ENCODE measurements around the gene LPP. TPM values are rescaled to one million over a fixed set of nuclear protein-coding genes. Genes with fewer than 3 reads are reported as not detected.

The LPP gene
- total RNA-seq, 1 donor, result 77.4 TPM

DNA sequence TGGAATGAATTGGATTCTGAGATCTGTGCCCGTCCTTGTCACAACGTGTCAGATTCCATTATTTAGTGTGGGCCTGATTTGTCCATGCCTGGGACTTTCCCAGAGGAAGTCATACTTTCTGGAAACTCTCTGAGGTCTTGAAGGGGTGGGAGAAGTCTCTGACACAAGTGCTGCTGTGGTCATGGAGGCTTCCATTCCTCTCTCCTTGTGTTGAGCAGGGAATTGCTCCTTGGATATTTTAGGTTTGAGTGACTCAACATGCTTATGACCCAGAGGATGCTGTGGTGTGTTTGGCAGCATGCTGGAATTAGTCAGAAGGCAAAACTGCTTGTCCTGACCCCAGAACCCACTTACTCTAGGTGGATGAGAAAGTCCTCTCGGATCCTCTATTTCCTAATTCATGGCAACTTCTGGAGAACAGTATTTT, 132.1 kb downstream of the LPP start:
- Histone ChIP-seq H3K9me3 (ENCODE audit: low read depth, low read length) (no peaks in the 10 kb centered on the region), H3K4me3 (ENCODE audit: insufficient read depth, low read length) (no peak overlapping the region), H3K27me3 (ENCODE audit: insufficient read depth, low read length) (no peaks in the 10 kb centered on the region), H4K20me1 (ENCODE audit: insufficient read depth, low read length) (no peaks in the 10 kb centered on the region), H3K27ac (ENCODE audit: low read depth, low read length) (peak overlapping the region; percentile 94), H3K36me3 (ENCODE audit: insufficient read depth, low read length) (peaks cover 5% of the 10 kb centered on the region), H3K79me2 (ENCODE audit: insufficient read depth, low read length) (peaks cover 80% of the 10 kb centered on the region), H3K4me1 (ENCODE audit: insufficient read depth, low read length) (peaks cover 50% of the 10 kb centered on the region), H3K4me2 (ENCODE audit: insufficient read depth, low read length) (peak overlapping the region; percentile 17), H2AFZ (ENCODE audit: low read length) (no peak overlapping the region)
- DNase-seq (ENCODE audit: insufficient read length, low spot score, missing footprints), result peak; percentile 89
- TF ChIP-seq, protein P1, sequence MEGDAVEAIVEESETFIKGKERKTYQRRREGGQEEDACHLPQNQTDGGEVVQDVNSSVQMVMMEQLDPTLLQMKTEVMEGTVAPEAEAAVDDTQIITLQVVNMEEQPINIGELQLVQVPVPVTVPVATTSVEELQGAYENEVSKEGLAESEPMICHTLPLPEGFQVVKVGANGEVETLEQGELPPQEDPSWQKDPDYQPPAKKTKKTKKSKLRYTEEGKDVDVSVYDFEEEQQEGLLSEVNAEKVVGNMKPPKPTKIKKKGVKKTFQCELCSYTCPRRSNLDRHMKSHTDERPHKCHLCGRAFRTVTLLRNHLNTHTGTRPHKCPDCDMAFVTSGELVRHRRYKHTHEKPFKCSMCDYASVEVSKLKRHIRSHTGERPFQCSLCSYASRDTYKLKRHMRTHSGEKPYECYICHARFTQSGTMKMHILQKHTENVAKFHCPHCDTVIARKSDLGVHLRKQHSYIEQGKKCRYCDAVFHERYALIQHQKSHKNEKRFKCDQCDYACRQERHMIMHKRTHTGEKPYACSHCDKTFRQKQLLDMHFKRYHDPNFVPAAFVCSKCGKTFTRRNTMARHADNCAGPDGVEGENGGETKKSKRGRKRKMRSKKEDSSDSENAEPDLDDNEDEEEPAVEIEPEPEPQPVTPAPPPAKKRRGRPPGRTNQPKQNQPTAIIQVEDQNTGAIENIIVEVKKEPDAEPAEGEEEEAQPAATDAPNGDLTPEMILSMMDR (IDR thresholded peaks at IDR 0.05; ENCODE audit: extremely low read depth, low read depth, low read length), result no peak

DNA sequence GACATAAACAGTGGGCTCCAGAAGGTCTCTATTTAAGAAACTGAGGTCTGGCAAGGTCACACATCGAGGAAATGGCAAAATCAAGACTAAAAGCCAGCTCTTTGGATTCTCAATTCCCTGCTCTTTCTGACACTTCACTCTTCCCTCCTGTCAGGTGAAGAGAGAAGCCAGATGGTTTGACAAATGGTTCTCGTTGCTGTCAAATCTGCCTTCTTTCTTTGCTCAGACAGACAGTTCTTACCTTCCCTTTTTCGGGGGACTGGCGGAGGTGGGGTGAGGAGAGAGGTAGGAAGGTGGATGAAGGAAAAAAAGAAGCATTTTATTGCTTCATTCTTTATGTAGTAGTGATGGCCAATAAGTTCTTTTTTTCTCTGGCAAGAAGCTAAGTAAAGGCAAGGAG, 133.4 kb downstream of the LPP start:
- no peak for DNase-seq (ENCODE audit: insufficient read length, low spot score, missing footprints)
- TF ChIP-seq, protein P1 (IDR thresholded peaks at IDR 0.05; ENCODE audit: extremely low read depth, low read depth, low read length), result no peak
- Histone ChIP-seq H3K27ac (ENCODE audit: low read depth, low read length) (peak overlapping the region; percentile 94), H3K4me2 (ENCODE audit: insufficient read depth, low read length) (no peak overlapping the region), H3K9me3 (ENCODE audit: low read depth, low read length) (no peaks in the 10 kb centered on the region), H3K36me3 (ENCODE audit: insufficient read depth, low read length) (peaks cover 5% of the 10 kb centered on the region), H3K4me3 (ENCODE audit: insufficient read depth, low read length) (no peak overlapping the region), H4K20me1 (ENCODE audit: insufficient read depth, low read length) (no peaks in the 10 kb centered on the region), H3K79me2 (ENCODE audit: insufficient read depth, low read length) (peaks cover 79% of the 10 kb centered on the region), H3K4me1 (ENCODE audit: insufficient read depth, low read length) (peaks cover 47% of the 10 kb centered on the region), H2AFZ (ENCODE audit: low read length) (no peak overlapping the region), H3K27me3 (ENCODE audit: insufficient read depth, low read length) (no peaks in the 10 kb centered on the region)

DNA sequence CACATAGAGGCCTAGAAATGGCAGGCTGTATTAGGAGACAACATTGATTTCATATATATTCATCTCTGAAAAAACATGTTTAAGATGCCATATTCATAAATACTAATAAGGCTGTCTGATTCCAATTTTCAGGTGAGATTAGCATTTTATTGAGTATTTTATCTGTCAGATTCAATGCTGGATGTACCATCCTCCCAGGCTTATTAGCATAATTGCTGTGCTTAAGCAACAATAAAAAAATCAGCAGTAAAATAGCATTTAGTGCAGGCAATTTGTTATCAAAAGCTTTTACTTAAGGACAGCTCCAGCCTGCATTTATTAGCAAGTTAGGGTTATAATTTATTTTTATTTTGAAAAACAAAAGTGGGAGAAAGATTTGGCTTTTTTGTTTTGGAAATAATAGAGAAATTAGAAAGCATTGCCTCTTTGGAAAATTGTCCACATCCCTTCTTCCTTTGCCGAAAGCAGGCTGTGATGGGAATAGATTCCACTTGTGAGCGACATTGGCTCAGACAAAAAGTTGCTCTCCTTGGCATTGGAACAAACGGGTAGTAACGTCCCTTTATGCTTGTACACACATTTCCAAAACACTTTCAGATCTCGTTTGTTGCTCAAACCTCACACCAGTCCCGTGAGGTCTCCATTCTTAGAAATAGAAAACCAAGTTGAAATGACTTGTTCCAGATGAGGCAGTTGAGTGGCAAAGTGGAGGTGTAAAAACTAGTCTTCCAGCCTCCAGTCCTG, 134.0 kb downstream of the LPP start:
- TF ChIP-seq, protein P1 (IDR thresholded peaks at IDR 0.05; ENCODE audit: extremely low read depth, low read depth, low read length), result no peak
- Histone ChIP-seq H3K27ac (ENCODE audit: low read depth, low read length) (no peak overlapping the region), H4K20me1 (ENCODE audit: insufficient read depth, low read length) (no peaks in the 10 kb centered on the region), H3K79me2 (ENCODE audit: insufficient read depth, low read length) (peaks cover 79% of the 10 kb centered on the region), H3K4me2 (ENCODE audit: insufficient read depth, low read length) (no peak overlapping the region), H3K36me3 (ENCODE audit: insufficient read depth, low read length) (peaks cover 5% of the 10 kb centered on the region), H3K4me1 (ENCODE audit: insufficient read depth, low read length) (peaks cover 42% of the 10 kb centered on the region), H3K4me3 (ENCODE audit: insufficient read depth, low read length) (no peak overlapping the region), H3K9me3 (ENCODE audit: low read depth, low read length) (no peaks in the 10 kb centered on the region), H2AFZ (ENCODE audit: low read length) (no peak overlapping the region), H3K27me3 (ENCODE audit: insufficient read depth, low read length) (no peaks in the 10 kb centered on the region)
- no peak for DNase-seq (ENCODE audit: insufficient read length, low spot score, missing footprints)

DNA sequence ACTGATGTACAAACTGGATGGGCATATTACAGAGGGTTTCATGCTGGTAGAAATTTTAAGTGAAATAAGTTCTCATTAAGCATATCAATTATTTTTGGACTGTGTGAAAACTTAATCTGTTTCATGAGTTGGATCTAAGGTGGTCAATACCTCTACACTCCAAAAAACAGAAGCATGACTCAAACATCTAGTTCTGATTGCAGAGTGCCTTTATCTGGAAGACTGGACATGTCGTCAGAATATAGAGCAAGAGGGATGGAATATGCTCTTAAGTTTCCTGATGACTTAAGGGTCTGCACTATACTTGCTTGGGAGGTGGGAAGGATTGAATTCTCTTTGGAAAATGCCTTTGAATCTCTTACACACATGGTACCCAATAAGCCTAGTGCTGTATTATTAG, 138.3 kb downstream of the LPP start:
- H3K27ac ChIP-seq (ENCODE audit: low read depth, low read length), result no peak overlapping the region
- no peaks in the 10 kb centered on the region for H3K27me3 ChIP-seq (ENCODE audit: insufficient read depth, low read length)
- H3K4me3 ChIP-seq (ENCODE audit: insufficient read depth, low read length), result no peak overlapping the region
- peaks cover 48% of the 10 kb centered on the region for H3K4me1 ChIP-seq (ENCODE audit: insufficient read depth, low read length)
- H4K20me1 ChIP-seq (ENCODE audit: insufficient read depth, low read length), result no peaks in the 10 kb centered on the region
- peaks cover 75% of the 10 kb centered on the region for H3K79me2 ChIP-seq (ENCODE audit: insufficient read depth, low read length)
- no peak overlapping the region for H3K4me2 ChIP-seq (ENCODE audit: insufficient read depth, low read length)
- H3K9me3 ChIP-seq (ENCODE audit: low read depth, low read length), result no peaks in the 10 kb centered on the region
- no peak for DNase-seq (ENCODE audit: insufficient read length, low spot score, missing footprints)
- peaks cover 5% of the 10 kb centered on the region for H3K36me3 ChIP-seq (ENCODE audit: insufficient read depth, low read length)
- H2AFZ ChIP-seq (ENCODE audit: low read length), result no peak overlapping the region
- TF ChIP-seq, protein P1 (IDR thresholded peaks at IDR 0.05; ENCODE audit: extremely low read depth, low read depth, low read length), result no peak
